Panc1 (cell line): Measurements from ENCODE around the gene ZBED4. TPM values are rescaled to one million over a fixed set of nuclear protein-coding genes. Genes with fewer than 3 reads are reported as not detected.

ENCODE experiments used
- ATAC-seq: fragments of 200-7000 bp; cut with Tn5 transposase; 2 replicates; pipeline ENCODE4 v1.9.1; 2020; ENCODE audit warnings: mild to moderate bottlenecking, moderate library complexity
- BruUV-seq: library from RNA; stranded (reverse); fragments of 400-500 nt; replicated peaks from 2 replicates; lab custom pipeline; 2021; lab: Mats Ljungman, UMichigan
- CTCF ChIA-PET: fragments of 300-600 bp; sonication (Branson Sonifier 250); formaldehyde crosslinking; loops from one replicate; lab custom pipeline; 2022; ENCODE audit warnings: antibody characterized with exemption; lab: Charles Lee
- POLR2A ChIA-PET: fragments of 300-600 bp; sonication (Branson Sonifier 250); formaldehyde crosslinking; loops from one replicate; lab custom pipeline; 2022; ENCODE audit warnings: antibody characterized with exemption; lab: Charles Lee
- DNase-seq: peaks from one replicate; pipeline ENCODE4 v3.0.0-alpha.2; 2010; ENCODE audit warnings: low read depth, low spot score
- H3K27ac ChIP-seq: 2 replicates; pipeline ENCODE4 v1.5.1; 2011; ENCODE audit warnings: mild to moderate bottlenecking, low read length, inconsistent platforms
- H3K27me3 ChIP-seq: fragments of 200-500 bp; sonication (Bioruptor generic); 2 replicates; pipeline ENCODE4 v1.6.0; 2014; ENCODE audit warnings: low read length, inconsistent platforms; ENCODE audit not compliant: control insufficient read depth, insufficient read depth
- H3K36me3 ChIP-seq: fragments of 200-500 bp; sonication (Bioruptor generic); 2 replicates; pipeline ENCODE4 v1.5.1; 2014; ENCODE audit warnings: inconsistent platforms, mild to moderate bottlenecking, low read length, moderate library complexity; ENCODE audit not compliant: control insufficient read depth, insufficient read depth
- H3K4me1 ChIP-seq: 2 replicates; pipeline ENCODE4 v1.5.1; 2011; ENCODE audit warnings: inconsistent platforms, mild to moderate bottlenecking, low read length, moderate library complexity; ENCODE audit not compliant: control insufficient read depth, insufficient read depth
- H3K4me3 ChIP-seq, 2 experiments: 2 replicates each; pipeline ENCODE4 v1.5.1; 2011 to 2012; ENCODE audit warnings: low read depth in 2 of 2, low read length in 2 of 2, mild to moderate bottlenecking in 2 of 2, inconsistent platforms in 1 of 2, moderate library complexity in 1 of 2
- H3K9me3 ChIP-seq: fragments of 200-500 bp; sonication (Bioruptor generic); 2 replicates; pipeline ENCODE4 v1.5.1; 2014; ENCODE audit warnings: low read depth, mild to moderate bottlenecking, inconsistent platforms, low read length, moderate library complexity; ENCODE audit not compliant: control insufficient read depth, insufficient read depth
- POLR2AphosphoS5 ChIP-seq: IDR thresholded peaks from 2 replicates; pipeline ENCODE4 v1.6.1; 2012; ENCODE audit warnings: mild to moderate bottlenecking, low read depth, low read length, moderate library complexity
- SIN3A ChIP-seq: IDR thresholded peaks from 2 replicates; pipeline ENCODE4 v1.6.1; 2012; ENCODE audit warnings: low read depth, mild to moderate bottlenecking, low read length, moderate library complexity, borderline replicate concordance; ENCODE audit not compliant: insufficient read depth
- TCF7L2 ChIP-seq: IDR thresholded peaks from 2 replicates; pipeline ENCODE4 v1.6.1; 2011; ENCODE audit warnings: mild to moderate bottlenecking, low read depth, low read length, inconsistent platforms
- in situ Hi-C: cut with HindIII; loops from 2 replicates; pipeline ENCODE4 v1.10.0; 2016; ENCODE audit warnings: low sequenced_read_pairs, low pct_unique_long_range_greater_than_20kb
- intact Hi-C: fragments of 100-400 bp; cut with micrococcal nuclease; formaldehyde crosslinking; loops from one replicate; pipeline ENCODE4 v1.10.0; 2022; ENCODE audit not compliant: unreplicated experiment
- total RNA-seq: library from RNA; stranded (reverse); gene quantifications from one replicate; pipeline ENCODE4 v1.2.1, GENCODE V29; 2021; ENCODE audit not compliant: unreplicated experiment
- TF ChIP-seq, protein P1 (sequence below): fragments of 450-650 bp; IDR thresholded peaks from 2 replicates; pipeline ENCODE4 v1.5.1; 2017; ENCODE audit warnings: mild to moderate bottlenecking
- TF ChIP-seq, protein P2 (sequence below), 2 experiments: IDR thresholded peaks; 2 replicates each; pipeline ENCODE4 v1.6.1; 2011 to 2012; ENCODE audit warnings: low read depth in 2 of 2, control low read depth in 1 of 2, low read length in 1 of 2, mild to moderate bottlenecking in 1 of 2, moderate library complexity in 1 of 2; ENCODE audit not compliant: insufficient read depth in 1 of 2

The ZBED4 gene
- total RNA-seq, 1 experiment from 2014 or later: 17.3 TPM

DNA sequence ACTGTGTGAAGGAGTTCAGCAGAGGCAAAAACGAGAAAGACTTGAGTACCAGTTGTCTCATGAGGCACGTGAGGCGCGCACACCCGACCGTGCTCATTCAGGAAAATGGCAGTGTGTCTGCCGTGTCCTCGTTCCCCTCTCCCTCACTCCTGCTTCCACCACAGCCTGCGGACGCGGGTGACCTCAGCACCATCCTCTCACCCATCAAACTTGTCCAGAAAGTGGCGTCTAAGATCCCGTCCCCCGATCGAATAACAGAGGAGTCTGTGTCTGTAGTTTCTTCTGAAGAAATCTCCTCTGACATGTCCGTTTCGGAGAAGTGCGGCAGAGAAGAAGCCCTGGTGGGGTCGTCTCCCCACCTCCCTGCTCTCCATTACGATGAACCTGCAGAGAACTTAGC is 30.4 kb downstream of the ZBED4 start:
- no peak overlapping the region for H3K27ac ChIP-seq
- no peak overlapping the region for H3K4me3 ChIP-seq
- no peaks in the 10 kb centered on the region for H3K27me3 ChIP-seq
- in situ Hi-C loops (no loop called here), intact Hi-C loops (no loop called here)
- no peaks in the 10 kb centered on the region for H3K4me1 ChIP-seq
- ChIA-PET POLR2A (no interaction called here), CTCF (no interaction called here)
- no peaks in the 10 kb centered on the region for H3K36me3 ChIP-seq
- no TSS peak for BruUV-seq
- DNase-seq (no peak), ATAC-seq (no peak)
- no peaks in the 10 kb centered on the region for H3K9me3 ChIP-seq
- TF ChIP-seq, protein P1, sequence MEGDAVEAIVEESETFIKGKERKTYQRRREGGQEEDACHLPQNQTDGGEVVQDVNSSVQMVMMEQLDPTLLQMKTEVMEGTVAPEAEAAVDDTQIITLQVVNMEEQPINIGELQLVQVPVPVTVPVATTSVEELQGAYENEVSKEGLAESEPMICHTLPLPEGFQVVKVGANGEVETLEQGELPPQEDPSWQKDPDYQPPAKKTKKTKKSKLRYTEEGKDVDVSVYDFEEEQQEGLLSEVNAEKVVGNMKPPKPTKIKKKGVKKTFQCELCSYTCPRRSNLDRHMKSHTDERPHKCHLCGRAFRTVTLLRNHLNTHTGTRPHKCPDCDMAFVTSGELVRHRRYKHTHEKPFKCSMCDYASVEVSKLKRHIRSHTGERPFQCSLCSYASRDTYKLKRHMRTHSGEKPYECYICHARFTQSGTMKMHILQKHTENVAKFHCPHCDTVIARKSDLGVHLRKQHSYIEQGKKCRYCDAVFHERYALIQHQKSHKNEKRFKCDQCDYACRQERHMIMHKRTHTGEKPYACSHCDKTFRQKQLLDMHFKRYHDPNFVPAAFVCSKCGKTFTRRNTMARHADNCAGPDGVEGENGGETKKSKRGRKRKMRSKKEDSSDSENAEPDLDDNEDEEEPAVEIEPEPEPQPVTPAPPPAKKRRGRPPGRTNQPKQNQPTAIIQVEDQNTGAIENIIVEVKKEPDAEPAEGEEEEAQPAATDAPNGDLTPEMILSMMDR: no peak
- no peak for TF ChIP-seq POLR2AphosphoS5
- TF ChIP-seq TCF7L2: no peak
- TF ChIP-seq SIN3A: no peak
- TF ChIP-seq, protein P2, sequence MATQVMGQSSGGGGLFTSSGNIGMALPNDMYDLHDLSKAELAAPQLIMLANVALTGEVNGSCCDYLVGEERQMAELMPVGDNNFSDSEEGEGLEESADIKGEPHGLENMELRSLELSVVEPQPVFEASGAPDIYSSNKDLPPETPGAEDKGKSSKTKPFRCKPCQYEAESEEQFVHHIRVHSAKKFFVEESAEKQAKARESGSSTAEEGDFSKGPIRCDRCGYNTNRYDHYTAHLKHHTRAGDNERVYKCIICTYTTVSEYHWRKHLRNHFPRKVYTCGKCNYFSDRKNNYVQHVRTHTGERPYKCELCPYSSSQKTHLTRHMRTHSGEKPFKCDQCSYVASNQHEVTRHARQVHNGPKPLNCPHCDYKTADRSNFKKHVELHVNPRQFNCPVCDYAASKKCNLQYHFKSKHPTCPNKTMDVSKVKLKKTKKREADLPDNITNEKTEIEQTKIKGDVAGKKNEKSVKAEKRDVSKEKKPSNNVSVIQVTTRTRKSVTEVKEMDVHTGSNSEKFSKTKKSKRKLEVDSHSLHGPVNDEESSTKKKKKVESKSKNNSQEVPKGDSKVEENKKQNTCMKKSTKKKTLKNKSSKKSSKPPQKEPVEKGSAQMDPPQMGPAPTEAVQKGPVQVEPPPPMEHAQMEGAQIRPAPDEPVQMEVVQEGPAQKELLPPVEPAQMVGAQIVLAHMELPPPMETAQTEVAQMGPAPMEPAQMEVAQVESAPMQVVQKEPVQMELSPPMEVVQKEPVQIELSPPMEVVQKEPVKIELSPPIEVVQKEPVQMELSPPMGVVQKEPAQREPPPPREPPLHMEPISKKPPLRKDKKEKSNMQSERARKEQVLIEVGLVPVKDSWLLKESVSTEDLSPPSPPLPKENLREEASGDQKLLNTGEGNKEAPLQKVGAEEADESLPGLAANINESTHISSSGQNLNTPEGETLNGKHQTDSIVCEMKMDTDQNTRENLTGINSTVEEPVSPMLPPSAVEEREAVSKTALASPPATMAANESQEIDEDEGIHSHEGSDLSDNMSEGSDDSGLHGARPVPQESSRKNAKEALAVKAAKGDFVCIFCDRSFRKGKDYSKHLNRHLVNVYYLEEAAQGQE (IDR thresholded peaks at IDR 0.05; ENCODE audit: insufficient read depth in 1 of 2, low read depth in 2 of 2, low read length in 1 of 2): no peak

DNA sequence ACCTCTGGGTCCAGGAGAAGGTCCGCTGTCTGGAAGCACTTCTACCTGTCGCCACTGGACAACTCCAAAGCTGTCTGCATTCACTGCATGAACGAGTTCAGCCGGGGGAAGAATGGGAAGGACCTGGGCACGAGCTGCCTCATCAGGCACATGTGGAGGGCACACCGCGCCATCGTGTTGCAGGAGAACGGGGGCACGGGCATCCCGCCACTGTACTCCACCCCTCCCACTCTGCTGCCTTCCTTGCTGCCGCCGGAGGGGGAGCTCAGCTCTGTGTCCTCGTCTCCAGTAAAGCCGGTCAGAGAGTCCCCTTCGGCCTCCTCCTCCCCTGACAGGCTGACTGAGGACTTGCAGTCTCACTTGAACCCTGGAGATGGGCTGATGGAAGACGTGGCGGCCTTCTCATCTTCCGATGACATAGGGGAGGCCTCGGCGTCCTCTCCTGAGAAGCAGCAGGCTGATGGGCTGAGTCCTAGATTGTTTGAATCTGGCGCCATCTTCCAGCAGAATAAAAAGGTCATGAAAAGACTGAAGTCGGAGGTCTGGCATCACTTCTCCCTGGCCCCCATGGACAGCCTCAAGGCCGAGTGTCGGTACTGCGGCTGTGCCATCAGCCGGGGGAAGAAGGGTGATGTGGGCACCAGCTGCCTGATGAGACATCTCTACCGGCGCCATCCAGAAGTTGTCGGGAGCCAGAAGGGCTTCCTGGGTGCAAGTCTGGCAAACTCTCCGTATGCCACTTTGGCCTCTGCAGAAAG is 31.0 kb downstream of the ZBED4 start:
- BruUV-seq: no TSS peak
- no peak for ATAC-seq
- Histone ChIP-seq H3K4me3 (no peak overlapping the region), H3K9me3 (no peaks in the 10 kb centered on the region; the same call in 1 of the 2 replicates), H3K4me1 (no peaks in the 10 kb centered on the region), H3K27ac (no peak overlapping the region), H3K36me3 (no peaks in the 10 kb centered on the region), H3K27me3 (no peaks in the 10 kb centered on the region)
- in situ Hi-C loops: no loop called here
- ChIA-PET CTCF (no interaction called here), POLR2A (no interaction called here)
- intact Hi-C loops: no loop called here
- no peak for TF ChIP-seq SIN3A
- TF ChIP-seq, protein P2 (IDR thresholded peaks at IDR 0.05; ENCODE audit: insufficient read depth in 1 of 2, low read depth in 2 of 2, low read length in 1 of 2): no peak
- DNase-seq: no peak
